ENCODE data around the gene FLOT1.

- TF ChIP-seq CTCF (IDR thresholded peaks at IDR 0.05) (no peak), EZH2phosphoT487 (IDR thresholded peaks at IDR 0.05) (no peak)
Observed at GRCh38 chr6:30683980-30684338, 58.5 kb downstream of the FLOT1 start.
